Tibial nerve (tissue), 3 donors: Measurements from ENCODE around the gene CGGBP1.

Source experiments
- POLR2A ChIP-seq, 2 donors: fragments of 450-650 bp; IDR thresholded peaks; one replicate each; pipeline ENCODE4 v1.6.1; 2017; ENCODE audit warnings: antibody characterized with exemption in 2 of 2, mild to moderate bottlenecking in 2 of 2, moderate library complexity in 2 of 2
- TF ChIP-seq, protein P1 (sequence below), 5 experiments: fragments of 200-600 bp in 3 of 5; fragments of 450-650 bp in 2 of 5; sonication (generic) in 3 of 5; IDR thresholded peaks; one replicate each; pipeline ENCODE4 v1.5.1; 2016 to 2019; ENCODE audit warnings: antibody characterized with exemption in 5 of 5, mild to moderate bottlenecking in 3 of 5, moderate library complexity in 2 of 5

DNA sequence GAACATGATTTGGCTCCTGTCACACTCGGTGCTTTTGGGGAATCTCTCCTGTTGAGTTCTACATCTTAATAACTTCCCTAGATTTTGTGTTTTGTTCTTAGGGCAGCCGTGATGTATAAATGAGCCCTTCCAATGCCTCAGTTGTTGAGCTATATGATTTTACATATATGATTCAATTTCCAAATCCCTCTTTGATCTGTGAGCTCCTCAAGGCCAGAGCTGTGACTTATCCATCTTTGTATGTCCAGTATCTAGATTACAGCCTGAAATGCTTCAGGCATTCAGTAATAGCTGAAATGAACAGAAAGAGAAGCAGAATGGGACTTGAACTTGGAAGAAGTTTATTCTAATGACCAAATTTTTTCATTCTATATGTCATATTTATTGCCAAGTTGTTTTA lies 26.6 kb downstream of the CGGBP1 start:
- TF ChIP-seq, protein P1, sequence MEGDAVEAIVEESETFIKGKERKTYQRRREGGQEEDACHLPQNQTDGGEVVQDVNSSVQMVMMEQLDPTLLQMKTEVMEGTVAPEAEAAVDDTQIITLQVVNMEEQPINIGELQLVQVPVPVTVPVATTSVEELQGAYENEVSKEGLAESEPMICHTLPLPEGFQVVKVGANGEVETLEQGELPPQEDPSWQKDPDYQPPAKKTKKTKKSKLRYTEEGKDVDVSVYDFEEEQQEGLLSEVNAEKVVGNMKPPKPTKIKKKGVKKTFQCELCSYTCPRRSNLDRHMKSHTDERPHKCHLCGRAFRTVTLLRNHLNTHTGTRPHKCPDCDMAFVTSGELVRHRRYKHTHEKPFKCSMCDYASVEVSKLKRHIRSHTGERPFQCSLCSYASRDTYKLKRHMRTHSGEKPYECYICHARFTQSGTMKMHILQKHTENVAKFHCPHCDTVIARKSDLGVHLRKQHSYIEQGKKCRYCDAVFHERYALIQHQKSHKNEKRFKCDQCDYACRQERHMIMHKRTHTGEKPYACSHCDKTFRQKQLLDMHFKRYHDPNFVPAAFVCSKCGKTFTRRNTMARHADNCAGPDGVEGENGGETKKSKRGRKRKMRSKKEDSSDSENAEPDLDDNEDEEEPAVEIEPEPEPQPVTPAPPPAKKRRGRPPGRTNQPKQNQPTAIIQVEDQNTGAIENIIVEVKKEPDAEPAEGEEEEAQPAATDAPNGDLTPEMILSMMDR (IDR thresholded peaks at IDR 0.05): no peak
- TF ChIP-seq POLR2A (IDR thresholded peaks at IDR 0.05): no peak
